Endothelial cell of umbilical vein (primary cell): Measurements from ENCODE around the gene NWD2. TPM values are rescaled to one million over a fixed set of nuclear protein-coding genes. Genes with fewer than 3 reads are reported as not detected.

Source experiments
- BruUV-seq: library from RNA; stranded (reverse); fragments of 400-500 nt; replicated peaks from 2 replicates; lab custom pipeline; 2021; lab: Mats Ljungman, UMichigan
- CTCF ChIA-PET: fragments of 300-600, 350-600 bp; sonication (Branson Sonifier 250); formaldehyde crosslinking; loops from one replicate; lab custom pipeline; 2021; ENCODE audit warnings: antibody characterized with exemption, inconsistent platforms; lab: Charles Lee
- POLR2A ChIA-PET: fragments of 300-600, 350-600 bp; sonication (Branson Sonifier 250); formaldehyde crosslinking; loops from one replicate; lab custom pipeline; 2021; ENCODE audit warnings: antibody characterized with exemption, inconsistent platforms; lab: Charles Lee
- DNase-seq: peaks from one replicate; pipeline ENCODE4 v3.0.0-alpha.2; 2011; ENCODE audit warnings: low read depth, low spot score
- FAIRE-seq: peaks from 2 replicates; lab custom pipeline; 2011; peaks lifted over from hg19 to GRCh38; lab: Jason Lieb, UNC
- H2AFZ ChIP-seq: 2 replicates; pipeline ENCODE4 v1.6.0; 2012; ENCODE audit warnings: low read depth, low read length, control low read depth, inconsistent platforms
- H3K27ac ChIP-seq: 2 replicates; pipeline ENCODE4 v1.5.1; 2011; ENCODE audit warnings: low read depth, mild to moderate bottlenecking, control low read depth, low read length, moderate library complexity; ENCODE audit not compliant: insufficient read depth
- H3K27me3 ChIP-seq, 2 experiments: 2 replicates each; pipeline versions ENCODE4 v1.6.0 to v1.6.1; 2011; ENCODE audit warnings: low read length in 2 of 2, mixed read lengths in 1 of 2; ENCODE audit not compliant: control insufficient read depth in 2 of 2, insufficient read depth in 2 of 2
- H3K36me3 ChIP-seq, 2 experiments: 2 replicates in 1 of 2; 3 replicates in 1 of 2; pipeline ENCODE4 v1.5.1; 2011; ENCODE audit warnings: low read length in 2 of 2, mild to moderate bottlenecking in 1 of 2, moderate library complexity in 1 of 2; ENCODE audit not compliant: control insufficient read depth in 2 of 2, insufficient read depth in 2 of 2; ENCODE audit errors: extremely low read depth in 1 of 2
- H3K4me1 ChIP-seq: 3 replicates; pipeline ENCODE4 v1.5.1; 2011; ENCODE audit warnings: mild to moderate bottlenecking, low read length; ENCODE audit not compliant: control insufficient read depth, insufficient read depth; ENCODE audit errors: extremely low read depth
- H3K4me2 ChIP-seq: 2 replicates; pipeline ENCODE4 v1.6.1; 2011; ENCODE audit warnings: low read length, control low read depth, mixed read lengths; ENCODE audit not compliant: insufficient read depth
- H3K4me3 ChIP-seq, 3 experiments: fragments of 200-600 bp in 1 of 3; sonication (generic), shearing (Covaris generic) in 1 of 3; replicated peaks in 1 of 3; 2 replicates each; pipeline ENCODE4 v1.5.1; 2011 to 2016; ENCODE audit warnings: control low read depth in 3 of 3, low read length in 3 of 3, mild to moderate bottlenecking in 2 of 3, inconsistent platforms in 1 of 3, low read depth in 1 of 3, moderate library complexity in 1 of 3; ENCODE audit not compliant: insufficient read depth in 1 of 3
- H3K79me2 ChIP-seq: 2 replicates; pipeline ENCODE4 v1.6.0; 2012; ENCODE audit warnings: low read length, inconsistent platforms; ENCODE audit not compliant: control insufficient read depth, insufficient read depth
- H3K9ac ChIP-seq: replicated peaks from 2 replicates; pipeline ENCODE3; 2011; ENCODE audit warnings: low read length, control low read depth; ENCODE audit not compliant: insufficient read depth; ENCODE audit errors: extremely low read depth
- H3K9me1 ChIP-seq: replicated peaks from 3 replicates; pipeline ENCODE4 v1.6.0; 2011; ENCODE audit warnings: mild to moderate bottlenecking, low read length; ENCODE audit not compliant: control insufficient read depth, insufficient read depth; ENCODE audit errors: extremely low read depth
- H3K9me3 ChIP-seq: replicated peaks from 2 replicates; pipeline ENCODE4 v1.5.1; 2012; ENCODE audit warnings: low read length, inconsistent platforms; ENCODE audit not compliant: control insufficient read depth, insufficient read depth
- H4K20me1 ChIP-seq: replicated peaks from 2 replicates; pipeline ENCODE3; 2011; ENCODE audit warnings: mild to moderate bottlenecking, low read length; ENCODE audit not compliant: control insufficient read depth, insufficient read depth; ENCODE audit errors: extremely low read depth
- EZH2 ChIP-seq: IDR thresholded peaks from 2 replicates; pipeline ENCODE4 v1.6.1; 2012; ENCODE audit warnings: borderline replicate concordance, low read depth, mild to moderate bottlenecking, moderate library complexity, low read length, inconsistent platforms; ENCODE audit not compliant: severe bottlenecking
- FOS ChIP-seq: IDR thresholded peaks from 2 replicates; pipeline ENCODE4 v1.6.1; 2011; ENCODE audit warnings: mild to moderate bottlenecking, low read length, moderate library complexity, borderline replicate concordance; ENCODE audit not compliant: insufficient read depth
- GATA2 ChIP-seq: IDR thresholded peaks from 2 replicates; pipeline ENCODE4 v1.7.0; 2011; ENCODE audit warnings: low read depth, mild to moderate bottlenecking, moderate library complexity, mixed read lengths, low read length; ENCODE audit not compliant: insufficient read length, insufficient read depth
- JUN ChIP-seq: IDR thresholded peaks from 2 replicates; pipeline ENCODE4 v1.6.1; 2011; ENCODE audit warnings: borderline replicate concordance, low read depth; ENCODE audit not compliant: insufficient read length, insufficient read depth
- MYC ChIP-seq: IDR thresholded peaks from one replicate; pipeline ENCODE4 v1.6.1; 2011; ENCODE audit warnings: mild to moderate bottlenecking, low read depth, low read length
- POLR2A ChIP-seq: IDR thresholded peaks from 2 replicates; pipeline ENCODE4 v1.6.1; 2012; ENCODE audit warnings: low read depth, mild to moderate bottlenecking, control low read depth, low read length
- POLR2AphosphoS5 ChIP-seq: IDR thresholded peaks from 2 replicates; pipeline ENCODE4 v1.6.1; 2012; ENCODE audit warnings: low read depth, mild to moderate bottlenecking, control low read depth, low read length, moderate library complexity; ENCODE audit not compliant: insufficient read depth
- dilution Hi-C: fragments of 300-500 bp; cut with MboI; formaldehyde crosslinking; loops from one replicate; pipeline ENCODE4 v1.15.0; 2019; ENCODE audit warnings: low sequenced_read_pairs; ENCODE audit not compliant: extremely low pct_ligation_motif_present
- intact Hi-C: fragments of 100-400 bp; cut with micrococcal nuclease; formaldehyde crosslinking; loops from one replicate; pipeline ENCODE4 v1.10.0; 2022
- polyA plus RNA-seq, 4 experiments: library from polyadenylated mRNA; depleted of rRNA in 3 of 4; stranded (reverse) in 3 of 4; unstranded in 1 of 4; fragments of >200 nt; gene quantifications; 2 replicates each; pipeline versions ENCODE4 v1.2.1 to v1.2.3, GENCODE V29; 2011 to 2012; ENCODE audit warnings: missing spikeins in 1 of 4
- total RNA-seq: library from RNA; stranded (reverse); gene quantifications from 2 replicates; pipeline ENCODE4 v1.2.3, GENCODE V29; 2021
- TF ChIP-seq, protein P1 (sequence below): IDR thresholded peaks from 2 replicates; pipeline ENCODE4 v1.6.1; 2011; ENCODE audit not compliant: insufficient read depth, insufficient read length
- TF ChIP-seq, protein P2 (sequence below), 2 donors: IDR thresholded peaks; 1 replicate in 1 of 2; 2 replicates in 1 of 2; pipeline ENCODE4 v1.5.1; 2011; ENCODE audit warnings: low read length in 2 of 2, mild to moderate bottlenecking in 2 of 2, moderate library complexity in 2 of 2, control low read depth in 1 of 2, inconsistent platforms in 1 of 2, low read depth in 1 of 2; ENCODE audit not compliant: insufficient read depth in 1 of 2; ENCODE audit errors: extremely low read depth in 1 of 2

The NWD2 gene
- total and polyA plus RNA-seq, 2 donors (not counting 3 experiments of a cell fraction or from before 2014, with no cell fraction given): not detected

DNA sequence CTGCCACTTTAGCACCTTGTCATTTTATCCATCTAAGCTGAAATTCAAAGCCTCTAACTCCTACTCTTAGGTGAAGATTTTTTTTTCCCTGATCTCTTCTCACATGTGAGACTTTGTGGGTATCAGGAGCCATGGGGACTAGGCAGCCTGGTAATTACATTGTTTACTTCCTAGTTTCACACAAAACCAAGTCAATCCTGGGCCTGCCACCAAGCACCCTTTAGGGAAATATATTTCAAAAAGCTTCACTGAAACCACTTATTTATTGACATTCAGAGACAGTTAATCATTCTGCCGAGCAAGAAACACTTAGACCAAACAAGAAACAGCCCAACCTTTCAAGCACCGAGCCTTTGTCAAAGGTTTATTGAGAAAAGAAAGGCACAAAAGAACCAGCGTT is 241.6 kb downstream of the NWD2 start:
- Histone ChIP-seq H3K4me3 (no peak overlapping the region), H3K36me3 (no peaks in the 10 kb centered on the region), H3K9ac (no peak overlapping the region), H3K4me1 (no peaks in the 10 kb centered on the region), H3K27ac (no peak overlapping the region), H3K9me1 (no peaks in the 10 kb centered on the region), H3K79me2 (no peaks in the 10 kb centered on the region), H3K4me2 (no peak overlapping the region), H4K20me1 (no peaks in the 10 kb centered on the region), H3K27me3 (no peaks in the 10 kb centered on the region), H2AFZ (no peak overlapping the region), H3K9me3 (no peaks in the 10 kb centered on the region)
- no TSS peak for BruUV-seq
- ChIA-PET POLR2A (no interaction called here), CTCF (interaction anchor here (1.2 kb wide), 1 partner anchor 9 kb away, joined by 3 read pairs; no protein-coding TSS in a partner anchor)
- DNase-seq: no peak
- TF ChIP-seq POLR2AphosphoS5 (no peak), FOS (no peak), EZH2 (no peak), POLR2A (no peak), JUN (no peak), GATA2 (no peak)
- TF ChIP-seq, protein P1, sequence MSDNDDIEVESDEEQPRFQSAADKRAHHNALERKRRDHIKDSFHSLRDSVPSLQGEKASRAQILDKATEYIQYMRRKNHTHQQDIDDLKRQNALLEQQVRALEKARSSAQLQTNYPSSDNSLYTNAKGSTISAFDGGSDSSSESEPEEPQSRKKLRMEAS: no peak
- intact Hi-C loops: no loop called here
- no peak for FAIRE-seq
- dilution Hi-C loops: no loop called here

DNA sequence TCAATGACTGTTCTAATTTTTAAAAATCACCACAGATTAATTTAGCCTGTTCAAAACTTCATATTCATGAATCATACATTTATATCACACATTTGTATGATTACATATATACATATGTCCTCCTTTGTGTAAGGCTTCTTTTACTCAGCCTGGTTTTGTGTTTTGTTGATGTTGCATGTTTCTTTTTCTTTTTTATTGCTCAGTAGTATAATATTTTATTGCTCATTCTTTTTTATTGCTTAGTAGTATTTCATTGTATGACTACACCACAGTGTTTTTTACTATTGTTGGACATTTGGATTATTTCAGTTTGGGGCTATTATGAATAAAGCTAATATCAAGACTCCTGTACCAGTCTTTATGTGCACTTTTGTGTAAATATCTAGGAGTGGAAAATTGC is 243.1 kb downstream of the NWD2 start:
- no peak for FAIRE-seq
- CTCF ChIA-PET: no interaction called here

More for the DNA sequence above, 243.1 kb downstream of the NWD2 start:
- Histone ChIP-seq H3K4me1 (no peaks in the 10 kb centered on the region), H3K27ac (no peak overlapping the region), H3K36me3 (no peaks in the 10 kb centered on the region), H3K9me1 (no peaks in the 10 kb centered on the region), H3K9me3 (no peaks in the 10 kb centered on the region), H3K4me3 (no peak overlapping the region), H3K9ac (no peak overlapping the region), H2AFZ (no peak overlapping the region), H3K27me3 (no peaks in the 10 kb centered on the region), H4K20me1 (no peaks in the 10 kb centered on the region), H3K4me2 (no peak overlapping the region), H3K79me2 (no peaks in the 10 kb centered on the region)
- dilution Hi-C loops (no loop called here), intact Hi-C loops (no loop called here)
- no TSS peak for BruUV-seq
- TF ChIP-seq, protein P2, sequence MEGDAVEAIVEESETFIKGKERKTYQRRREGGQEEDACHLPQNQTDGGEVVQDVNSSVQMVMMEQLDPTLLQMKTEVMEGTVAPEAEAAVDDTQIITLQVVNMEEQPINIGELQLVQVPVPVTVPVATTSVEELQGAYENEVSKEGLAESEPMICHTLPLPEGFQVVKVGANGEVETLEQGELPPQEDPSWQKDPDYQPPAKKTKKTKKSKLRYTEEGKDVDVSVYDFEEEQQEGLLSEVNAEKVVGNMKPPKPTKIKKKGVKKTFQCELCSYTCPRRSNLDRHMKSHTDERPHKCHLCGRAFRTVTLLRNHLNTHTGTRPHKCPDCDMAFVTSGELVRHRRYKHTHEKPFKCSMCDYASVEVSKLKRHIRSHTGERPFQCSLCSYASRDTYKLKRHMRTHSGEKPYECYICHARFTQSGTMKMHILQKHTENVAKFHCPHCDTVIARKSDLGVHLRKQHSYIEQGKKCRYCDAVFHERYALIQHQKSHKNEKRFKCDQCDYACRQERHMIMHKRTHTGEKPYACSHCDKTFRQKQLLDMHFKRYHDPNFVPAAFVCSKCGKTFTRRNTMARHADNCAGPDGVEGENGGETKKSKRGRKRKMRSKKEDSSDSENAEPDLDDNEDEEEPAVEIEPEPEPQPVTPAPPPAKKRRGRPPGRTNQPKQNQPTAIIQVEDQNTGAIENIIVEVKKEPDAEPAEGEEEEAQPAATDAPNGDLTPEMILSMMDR (IDR thresholded peaks at IDR 0.05; ENCODE audit: extremely low read depth in 1 of 2, insufficient read depth in 1 of 2, low read depth in 1 of 2, low read length in 2 of 2): no peak
- TF ChIP-seq EZH2: no peak
- TF ChIP-seq POLR2A: no peak
- TF ChIP-seq JUN: no peak
- TF ChIP-seq MYC: no peak
- TF ChIP-seq, protein P1: no peak
- TF ChIP-seq FOS: no peak
- TF ChIP-seq POLR2AphosphoS5: no peak
- TF ChIP-seq GATA2: no peak
- POLR2A ChIA-PET: no interaction called here
- DNase-seq: no peak
